Stimulated activated CD8-positive, alpha-beta memory T cell treated with anti-CD3 and anti-CD28 coated beads, Interleukin-2, amount 100 ng/mL, for 48 hours (primary cell): ENCODE data around the gene MECR.

Experiments
- DNase-seq, 2 donors: peaks; one replicate each; pipeline ENCODE4 v3.0.0-alpha.2; 2020; ENCODE audit warnings: low read depth in 2 of 2

The MECR gene

DNA sequence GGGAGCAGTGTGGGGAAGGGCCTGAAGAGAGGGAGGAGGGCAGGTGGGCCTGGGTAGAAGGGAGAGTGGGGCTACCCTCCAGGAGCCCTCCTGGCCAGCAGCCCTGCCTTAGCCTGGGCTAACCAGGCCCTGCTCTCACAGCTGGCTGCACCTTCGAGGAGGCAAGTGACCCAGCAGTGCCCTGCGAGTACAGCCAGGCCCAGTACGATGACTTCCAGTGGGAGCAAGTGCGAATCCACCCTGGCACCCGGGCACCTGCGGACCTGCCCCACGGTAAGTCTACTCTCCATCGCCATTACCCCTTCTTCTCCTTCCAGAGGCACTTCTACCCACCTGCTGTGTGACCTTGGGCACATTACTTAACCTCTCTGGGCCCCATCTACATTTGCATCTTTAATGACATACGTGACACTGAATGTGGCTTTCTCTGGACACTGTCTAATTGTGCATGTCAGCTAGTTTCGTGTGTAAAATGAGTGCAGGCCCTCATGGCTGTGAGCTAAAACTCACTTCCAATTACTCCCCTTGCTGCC is 24.5 kb upstream of the MECR start:
- DNase-seq = no peak

DNA sequence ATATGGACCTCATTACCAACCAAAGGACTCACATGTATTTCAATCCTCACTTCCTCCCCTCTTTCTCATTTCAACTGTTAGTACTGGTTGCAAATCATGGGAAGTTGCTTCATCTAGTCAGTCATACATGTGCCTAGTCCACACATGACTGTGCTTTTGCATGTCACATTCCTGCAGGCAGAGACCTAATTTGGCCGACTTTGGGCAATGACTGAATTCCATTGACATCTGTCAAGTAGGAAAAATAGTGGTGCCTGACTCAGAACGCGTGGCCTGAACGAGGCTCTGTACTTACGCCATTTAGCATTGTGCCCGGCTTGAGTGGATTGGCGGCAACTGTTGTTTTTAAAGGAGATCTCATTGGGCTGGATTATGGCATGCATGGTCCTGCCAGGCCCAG is 23.6 kb upstream of the MECR start:
- no peak for DNase-seq

DNA sequence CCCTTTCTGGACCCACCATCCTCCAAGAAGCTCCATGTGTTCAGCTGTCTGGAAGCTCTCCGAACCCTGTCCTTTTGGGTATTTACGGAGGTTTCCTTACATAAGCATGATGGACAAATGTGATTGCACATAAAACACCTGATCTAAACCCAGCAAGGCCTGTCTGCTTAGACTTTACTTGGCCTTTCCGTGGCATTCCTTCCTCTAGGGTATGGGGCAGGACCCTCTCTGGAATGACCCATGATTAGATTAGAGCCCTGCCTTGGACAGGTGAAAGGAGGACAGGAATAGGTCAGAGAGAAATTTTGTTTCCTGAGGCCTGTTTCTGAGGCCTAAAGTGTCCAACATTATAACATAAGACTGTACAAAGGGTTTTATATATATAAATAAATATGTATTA is 22.4 kb upstream of the MECR start:
- no peak for DNase-seq

- DNase-seq = no peak
Measured at GRCh38 chr1:29251164-29252124, 20.7 kb upstream of the MECR start.

GRCh38 chr1:29249951-29250581 is 19.3 kb upstream of the MECR start:
- DNase-seq = no peak

GRCh38 chr1:29249170-29249691 is 18.5 kb upstream of the MECR start:
- DNase-seq = no peak

DNA sequence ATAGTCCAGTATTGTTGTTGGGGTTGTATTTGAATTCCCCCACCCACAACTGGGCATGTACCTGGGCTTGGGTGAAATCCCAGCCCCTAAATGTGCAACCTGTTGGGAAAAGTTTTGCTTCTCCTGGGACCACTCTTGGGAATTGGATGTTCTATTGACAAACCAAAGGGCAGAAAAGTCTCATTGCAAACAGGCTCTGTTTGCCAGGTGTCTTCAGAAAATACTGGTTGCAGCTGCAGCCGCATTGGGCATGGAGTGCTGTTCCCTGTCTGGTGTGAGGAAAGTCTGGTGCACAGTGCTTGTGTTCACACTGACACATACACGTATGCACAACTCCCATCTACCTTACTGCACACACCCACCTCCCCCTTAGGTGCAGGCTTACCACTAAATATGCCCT is 17.7 kb upstream of the MECR start:
- no peak for DNase-seq

DNA sequence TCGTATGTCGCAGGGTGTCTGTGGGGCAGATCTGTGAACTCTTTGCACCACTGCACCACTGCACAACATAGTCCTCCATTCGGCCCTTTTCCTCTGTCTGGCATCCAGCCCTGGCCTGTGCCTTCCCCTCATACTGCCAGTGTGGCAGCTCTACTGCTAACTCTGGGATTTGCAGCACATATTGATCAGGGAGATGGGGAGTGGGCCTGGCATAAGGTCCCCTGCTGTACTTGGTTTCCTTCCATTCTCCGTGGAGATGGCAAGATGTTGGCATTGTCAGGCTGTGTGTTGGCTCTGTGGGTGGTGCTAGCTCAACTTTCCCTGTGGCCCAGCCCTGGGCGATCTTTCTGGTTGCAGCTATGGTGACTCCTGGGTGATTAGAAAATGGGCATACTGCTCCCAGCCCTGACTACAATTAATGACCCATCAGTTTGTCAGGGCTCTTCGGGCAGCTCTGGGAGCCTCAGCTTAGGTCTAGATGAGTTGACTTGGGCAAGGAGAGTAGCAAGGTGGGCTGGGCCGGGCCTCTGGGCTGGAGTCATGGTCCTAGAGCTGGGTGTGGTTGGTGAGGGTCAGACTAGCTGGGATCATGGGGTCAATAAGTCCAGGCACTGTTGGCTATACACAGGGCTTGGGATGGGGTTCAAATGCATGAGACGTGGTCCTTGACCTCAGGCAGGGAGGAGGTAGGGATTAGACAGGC is 17.0 kb upstream of the MECR start:
- DNase-seq = no peak

- DNase-seq = no peak
Measured at GRCh38 chr1:29247044-29247443, 16.3 kb upstream of the MECR start.

- DNase-seq = no peak
Measured at GRCh38 chr1:29245876-29246275, 15.1 kb upstream of the MECR start.

DNA sequence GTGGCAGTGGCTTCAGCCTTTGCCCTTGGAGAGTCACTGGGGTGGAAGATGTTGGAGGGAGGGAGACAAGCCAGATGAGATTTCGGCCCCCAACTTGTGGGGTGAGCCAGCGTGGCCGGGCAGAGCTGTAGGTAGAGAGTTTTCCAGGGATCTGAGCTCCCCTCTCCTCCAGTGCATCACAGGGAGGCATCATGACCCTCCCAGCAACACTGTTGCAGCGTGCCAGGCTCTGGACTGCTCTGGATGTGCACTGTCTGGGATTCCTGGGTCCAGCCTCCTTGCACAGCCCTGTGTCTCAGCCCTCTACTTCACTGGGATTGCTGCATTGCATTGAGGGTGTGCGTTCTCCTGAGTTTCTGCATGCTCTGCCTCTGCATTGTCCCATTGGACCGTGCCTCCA is 14.5 kb upstream of the MECR start:
- DNase-seq = no peak

GRCh38 chr1:29243871-29244200 is 13.1 kb upstream of the MECR start:
- no peak for DNase-seq

DNA sequence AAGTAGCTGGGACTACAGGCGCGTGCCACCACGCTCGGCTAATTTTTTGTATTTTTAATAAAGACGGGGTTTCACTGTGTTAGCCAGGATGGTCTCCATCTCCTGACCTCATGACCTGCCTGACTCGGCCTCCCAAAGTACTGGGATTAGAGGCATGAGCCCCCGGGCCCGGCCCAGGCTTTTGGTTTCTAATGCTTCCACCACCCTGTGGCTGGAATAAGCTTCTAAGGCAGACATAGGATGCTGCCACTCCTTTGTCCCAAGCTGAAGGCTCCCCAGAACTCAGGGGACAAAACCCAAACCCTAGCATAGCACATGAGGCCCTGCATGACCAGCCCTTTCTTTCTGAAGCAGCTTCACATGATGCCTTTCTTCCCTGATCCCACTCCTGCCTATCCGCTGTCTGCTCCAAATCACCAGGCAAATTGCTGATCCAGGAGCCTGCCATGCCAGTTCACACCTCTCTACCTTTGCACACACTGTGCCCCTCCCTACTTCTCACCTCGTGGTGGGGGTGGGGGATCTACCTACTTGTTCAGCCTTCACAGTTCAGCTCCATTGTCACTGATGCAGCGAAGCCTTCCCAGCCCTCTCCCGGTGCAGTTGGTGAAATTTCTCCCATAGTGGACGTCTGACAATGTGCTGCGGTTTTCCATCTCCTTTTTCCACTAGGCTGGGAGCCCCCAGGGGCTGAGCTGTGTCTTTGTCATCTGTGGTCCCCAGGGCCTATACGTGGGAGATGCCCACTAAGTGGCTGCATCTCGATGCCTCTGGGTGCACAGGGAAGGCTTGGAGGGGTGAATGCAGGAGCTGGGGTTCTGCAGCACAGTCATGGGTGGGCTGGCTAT is 12.5 kb upstream of the MECR start:
- no peak for DNase-seq

GRCh38 chr1:29240986-29241385 is 10.3 kb upstream of the MECR start:
- no peak for DNase-seq

- no peak for DNase-seq
Measured at GRCh38 chr1:29240400-29240837, 9.7 kb upstream of the MECR start.

GRCh38 chr1:29239142-29239541 is 8.4 kb upstream of the MECR start:
- no peak for DNase-seq

DNA sequence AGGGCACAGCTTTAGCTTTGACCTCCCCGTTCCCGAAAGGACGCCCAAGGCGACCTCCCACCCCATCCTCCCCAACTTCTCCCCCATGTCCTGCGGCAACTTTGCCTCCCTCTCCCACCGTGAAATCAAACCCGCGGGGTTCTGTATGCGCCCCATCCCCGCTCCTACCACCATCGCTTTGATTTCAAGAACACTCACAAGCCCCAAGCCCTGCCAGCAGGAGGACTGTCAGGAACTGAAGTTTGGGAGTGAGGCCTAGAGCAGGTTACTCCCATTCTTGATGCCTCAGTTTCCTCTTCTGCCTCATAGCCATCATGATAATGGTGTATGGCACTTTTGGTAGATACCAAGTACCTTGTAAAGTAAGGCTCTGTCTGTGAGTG is 7.9 kb upstream of the MECR start:
- no peak for DNase-seq

DNA sequence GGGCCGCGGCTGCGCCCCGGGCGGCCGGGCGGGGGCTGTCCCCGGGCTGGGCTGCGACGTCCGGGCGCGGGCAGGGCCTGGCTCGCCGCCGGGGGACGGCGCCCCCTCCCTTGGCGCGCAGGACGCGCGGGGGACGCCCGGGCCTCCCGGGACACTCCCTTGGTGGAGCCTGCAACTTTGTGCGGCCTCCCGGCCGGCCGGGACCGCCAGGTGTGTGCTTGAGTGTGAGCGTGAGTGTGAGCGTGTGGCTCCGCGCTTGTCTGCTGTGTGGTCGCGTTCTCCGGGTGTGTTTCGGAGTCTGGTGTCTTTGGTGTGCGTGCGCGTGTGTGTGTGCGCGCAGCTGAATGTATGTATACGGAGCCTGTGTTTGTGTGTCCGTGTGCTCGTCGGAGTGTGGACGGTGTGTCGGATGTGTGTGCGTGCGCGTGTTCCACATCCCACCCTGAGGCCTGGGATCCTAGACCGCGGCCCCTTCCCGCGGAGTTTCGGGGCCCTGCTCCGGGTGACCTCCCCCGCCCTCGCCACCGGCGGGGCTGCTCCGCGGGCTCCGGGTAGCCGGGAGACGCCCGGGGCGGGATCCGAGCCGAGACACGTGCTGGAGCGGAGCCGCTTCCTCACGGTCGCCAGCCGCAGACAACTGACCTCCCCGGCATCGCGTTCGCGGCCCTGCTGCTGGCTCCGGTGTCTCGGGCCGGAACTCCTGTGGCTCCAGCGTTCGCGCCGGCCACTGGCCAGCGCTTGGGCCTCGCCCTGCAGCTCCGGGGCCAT is 7.3 kb upstream of the MECR start:
- DNase-seq = no peak

- no peak for DNase-seq
Measured at GRCh38 chr1:29237129-29237821, 6.5 kb upstream of the MECR start.

DNA sequence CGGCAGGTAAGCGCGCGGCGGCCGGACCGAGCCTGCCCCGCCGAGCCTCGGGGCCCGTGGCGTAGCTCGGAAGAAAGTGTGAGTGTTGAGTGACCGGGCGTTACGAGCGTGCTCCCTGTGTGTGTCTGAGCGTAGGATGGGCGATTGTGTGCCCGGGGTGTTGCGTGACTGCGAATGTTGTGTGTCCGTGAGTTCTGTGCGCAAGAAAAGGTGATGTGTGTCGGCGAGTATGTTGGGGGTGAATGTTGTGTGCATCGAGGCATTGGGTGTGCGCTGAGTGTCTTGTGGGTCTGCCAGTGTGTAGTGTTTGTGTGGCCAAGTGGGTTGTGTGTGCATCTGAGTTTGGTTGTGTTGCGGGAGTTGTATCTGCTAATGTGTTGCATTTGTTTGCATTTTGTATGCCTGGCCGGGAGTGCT is 6.0 kb upstream of the MECR start:
- no peak for DNase-seq
